Spleen (tissue), 11 donors: ENCODE measurements around the gene RIPOR3. TPM values are rescaled to one million over a fixed set of nuclear protein-coding genes. Genes with fewer than 3 reads are reported as not detected.
"Not testable (repeated sequence)": the region's sequence is repeated elsewhere in the genome, so short reads cannot be mapped to it uniquely, and the experiment has no call there.

Source experiments
- DNase-seq: peaks from one replicate; pipeline ENCODE4 v3.0.0-alpha.2; 2020
- H3K27ac ChIP-seq, 8 donors: fragments of 200-600 bp; sonication (generic) in 7 of 8; 1 replicate in 4 of 8; 2 replicates in 4 of 8; pipeline versions ENCODE4 v1.5.0 to v1.8.0; 2016 to 2021; ENCODE audit warnings: inconsistent platforms in 4 of 8, mild to moderate bottlenecking in 4 of 8, moderate library complexity in 1 of 8
- H3K27me3 ChIP-seq, 7 donors: fragments of 200-600 bp; sonication (generic) in 6 of 7; replicated peaks in 1 of 7; 1 replicate in 4 of 7; 2 replicates in 3 of 7; pipeline versions ENCODE4 v1.5.0 to v1.8.0; 2016 to 2021; ENCODE audit warnings: inconsistent platforms in 3 of 7, mild to moderate bottlenecking in 1 of 7
- H3K36me3 ChIP-seq, 6 donors: fragments of 200-600 bp; sonication (generic) in 5 of 6; 1 replicate in 4 of 6; 2 replicates in 2 of 6; pipeline versions ENCODE4 v1.5.0 to v1.8.0; 2016 to 2021; ENCODE audit warnings: inconsistent platforms in 2 of 6
- H3K4me1 ChIP-seq, 6 donors: fragments of 200-600 bp; sonication (generic) in 5 of 6; 1 replicate in 3 of 6; 2 replicates in 3 of 6; pipeline versions ENCODE4 v1.5.0 to v1.8.0; 2016 to 2021; ENCODE audit warnings: inconsistent platforms in 3 of 6
- H3K4me3 ChIP-seq, 8 donors: fragments of 200-600 bp; sonication (generic) in 7 of 8; 1 replicate in 4 of 8; 2 replicates in 4 of 8; pipeline versions ENCODE4 v1.5.0 to v1.8.0; 2016 to 2021; ENCODE audit warnings: inconsistent platforms in 4 of 8, mild to moderate bottlenecking in 4 of 8, moderate library complexity in 2 of 8
- H3K9me3 ChIP-seq, 8 donors: fragments of 200-600 bp; sonication (generic) in 7 of 8; 1 replicate in 4 of 8; 2 replicates in 4 of 8; pipeline versions ENCODE4 v1.5.0 to v1.8.0; 2016 to 2021; ENCODE audit warnings: inconsistent platforms in 4 of 8
- CTCF ChIP-seq, 11 experiments: fragments of 200-600 bp in 7 of 11; fragments of 450-650 bp in 4 of 11; sonication (generic) in 4 of 11; IDR thresholded peaks in 8 of 11; conservative IDR thresholded peaks in 3 of 11; 1 replicate in 7 of 11; 2 replicates in 4 of 11; pipeline versions ENCODE4 v1.4.0 to v1.8.0; 2016 to 2021; ENCODE audit warnings: antibody characterized with exemption in 11 of 11, inconsistent platforms in 4 of 11, mild to moderate bottlenecking in 1 of 11
- POLR2A ChIP-seq, 3 donors: fragments of 450-650 bp; IDR thresholded peaks; one replicate each; pipeline ENCODE4 v1.5.1; 2017; ENCODE audit warnings: antibody characterized with exemption in 3 of 3, mild to moderate bottlenecking in 1 of 3
- POLR2AphosphoS5 ChIP-seq, 3 donors: sonication (generic); formaldehyde crosslinking; IDR thresholded peaks; one replicate each; pipeline ENCODE4 v1.5.1; 2017; ENCODE audit warnings: antibody characterized with exemption in 3 of 3
- WGBS, 5 donors: extraction: QIAGEN DNeasy Blood & Tissue Kit in 3 of 5; methylation state at CpG; one replicate each; pipeline versions ENCODE4 v1.1.5 to v1.1.7; 2013 to 2018; 5-methylcytosine and 5-hydroxymethylcytosine counted together
- intact Hi-C: fragments of 100-400 bp; cut with DNase I; formaldehyde crosslinking; loops from one replicate; pipeline ENCODE4 v1.15.0; 2023; ENCODE audit warnings: low total_unique reads
- polyA plus RNA-seq, 3 donors: library from polyadenylated mRNA; stranded (reverse); fragments of 200-250 nt; gene quantifications; one replicate each; pipeline ENCODE4 v1.2.1, GENCODE V29; 2013
- total RNA-seq, 7 donors: library from RNA; depleted of rRNA in 3 of 7; stranded (reverse); fragments of >200 nt in 3 of 7; fragmentation: NEBNext Ultra II Directional in 4 of 7; extraction: Animal tissue kit (Norgen Biotek cat#: 25700) in 4 of 7; gene quantifications; one replicate each; pipeline versions ENCODE4 v1.1.0 to v1.2.1, GENCODE V29; 2016 to 2021
- donor health status: healthy with polysubstance abuse.
- donor health status: DM: no; HTN: no; CAD: no; lungs with moderate emphysema.
- donor health status: DM: no; HTN: no; CAD: no.
- donor health status: Bipolar disorder and iron deficiency.
- donor health status: healthy.
- donor health status: DM: no; HTN: no; CAD: no.
- donor health status: DM: yes; HTN: yes; CAD: no.

The RIPOR3 gene
- total and polyA plus RNA-seq, 10 donors, result 6.0 to 22.8 (median 13.1) TPM

- Histone ChIP-seq H3K4me1 (no peaks in the 10 kb centered on the region), H3K4me3 (no peak overlapping the region), H3K36me3 (no peaks in the 10 kb centered on the region), H3K27me3 (peaks cover 0 to 18% (median 0%) of the 10 kb centered on the region in 7 donors), H3K27ac (no peak overlapping the region), H3K9me3 (no peaks in the 10 kb centered on the region)
- WGBS, 5 donors, result 68 to 86% (median 77%) methylated on average over 11 of the region's 11 CpGs
- DNase-seq, result no peak
- intact Hi-C loops, result no loop called here
- TF ChIP-seq POLR2AphosphoS5 (IDR thresholded peaks at IDR 0.05) (no peak), CTCF (IDR thresholded peaks at IDR 0.05 in 8 of 11, conservative IDR thresholded peaks at IDR 0.05 in 3 of 11) (no peak), POLR2A (IDR thresholded peaks at IDR 0.05) (no peak)
Observed at GRCh38 chr20:50701041-50701963, 10.0 kb upstream of the RIPOR3 start.

GRCh38 chr20:50699688-50700087 lies 8.3 kb upstream of the RIPOR3 start:
- no peak for DNase-seq
- H3K4me3 ChIP-seq, result no peak overlapping the region
- 93 to 98% (median 96%) methylated on average over 5 of the region's 5 CpGs for WGBS, 5 donors
- intact Hi-C loops, result no loop called here
- H3K27me3 ChIP-seq, result peaks cover 0 to 13% (median 0%) of the 10 kb centered on the region in 7 donors
- H3K9me3 ChIP-seq, result no peaks in the 10 kb centered on the region
- H3K4me1 ChIP-seq, result no peaks in the 10 kb centered on the region
- TF ChIP-seq POLR2AphosphoS5 (IDR thresholded peaks at IDR 0.05) (no peak), CTCF (IDR thresholded peaks at IDR 0.05 in 8 of 11, conservative IDR thresholded peaks at IDR 0.05 in 3 of 11) (no peak), POLR2A (IDR thresholded peaks at IDR 0.05) (no peak)
- no peak overlapping the region for H3K27ac ChIP-seq
- H3K36me3 ChIP-seq, result no peaks in the 10 kb centered on the region

GRCh38 chr20:50698255-50698654 lies 6.9 kb upstream of the RIPOR3 start:
- H3K27ac ChIP-seq, intact Hi-C loops, DNase-seq, H3K4me1 ChIP-seq, H3K9me3 ChIP-seq, H3K4me3 ChIP-seq, H3K36me3 ChIP-seq: not testable (repeated sequence)
- 88 to 96% (median 93%) methylated on average over 7 of the region's 7 CpGs for WGBS, 5 donors
- peaks cover 0 to 26% (median 0%) of the 10 kb centered on the region in 7 donors for H3K27me3 ChIP-seq

GRCh38 chr20:50695135-50695872 lies 4.0 kb upstream of the RIPOR3 start:
- no peak overlapping the region for H3K4me3 ChIP-seq
- 68 to 86% (median 81%) methylated on average over 9 of the region's 9 CpGs for WGBS, 5 donors
- no peak for DNase-seq
- H3K27me3 ChIP-seq, result peaks cover 0 to 55% (median 19%) of the 10 kb centered on the region in 7 donors
- peaks cover 11 to 22% (median 17%) of the 10 kb centered on the region in 6 donors for H3K4me1 ChIP-seq
- H3K36me3 ChIP-seq, result no peaks in the 10 kb centered on the region
- TF ChIP-seq POLR2A (IDR thresholded peaks at IDR 0.05) (no peak), POLR2AphosphoS5 (IDR thresholded peaks at IDR 0.05) (no peak), CTCF (IDR thresholded peaks at IDR 0.05 in 8 of 11, conservative IDR thresholded peaks at IDR 0.05 in 3 of 11) (no peak)
- intact Hi-C loops, result no loop called here
- H3K9me3 ChIP-seq, result no peaks in the 10 kb centered on the region
- no peak overlapping the region for H3K27ac ChIP-seq
